ENCODE results near the gene MXD4.

MXD4 gene

GRCh38 chr4:2267841-2268240 lies 5.9 kb upstream of the MXD4 start:
- CTCF ChIA-PET, result interaction anchor here (0.6 kb wide), 1 partner anchor 89 kb away, joined by 3 read pairs; no protein-coding TSS in a partner anchor
- POLR2A ChIA-PET, result no interaction called here
- TF ChIP-seq FOXA1 (IDR thresholded peaks at IDR 0.05), result no peak
- no peak for TF ChIP-seq SUZ12 (IDR thresholded peaks at IDR 0.05)
- TF ChIP-seq L3MBTL2 (conservative IDR thresholded peaks at IDR 0.05), result no peak
- DNase-seq (ENCODE audit: extremely low spot score), result no peak

- CTCF ChIA-PET, result no interaction called here
- DNase-seq (ENCODE audit: extremely low spot score), result no peak
- TF ChIP-seq L3MBTL2 (conservative IDR thresholded peaks at IDR 0.05), result no peak
- TF ChIP-seq CTBP1 (IDR thresholded peaks at IDR 0.05; ENCODE audit: borderline replicate concordance), result no peak
- no peak for TF ChIP-seq ZNF384 (IDR thresholded peaks at IDR 0.05)
- no peak for TF ChIP-seq HDGF (IDR thresholded peaks at IDR 0.05; ENCODE audit: borderline replicate concordance)
- no peak for TF ChIP-seq FOXA1 (IDR thresholded peaks at IDR 0.05)
- TF ChIP-seq SUZ12 (IDR thresholded peaks at IDR 0.05), result no peak
- no peak for TF ChIP-seq ARNT (IDR thresholded peaks at IDR 0.05)
- POLR2A ChIA-PET, result no interaction called here
Observed at GRCh38 chr4:2267320-2267811, 5.5 kb upstream of the MXD4 start.

- ChIA-PET CTCF (no interaction called here), POLR2A (no interaction called here)
Observed at GRCh38 chr4:2266821-2267220, 4.9 kb upstream of the MXD4 start.

GRCh38 chr4:2266181-2266580 lies 4.3 kb upstream of the MXD4 start:
- CTCF ChIA-PET, result no interaction called here
- TF ChIP-seq SUZ12 (IDR thresholded peaks at IDR 0.05), result no peak
- TF ChIP-seq ELF4 (IDR thresholded peaks at IDR 0.05), result no peak
- TF ChIP-seq ZNF384 (IDR thresholded peaks at IDR 0.05), result no peak
- TF ChIP-seq FOXA1 (IDR thresholded peaks at IDR 0.05), result no peak
- no peak for TF ChIP-seq CTBP1 (IDR thresholded peaks at IDR 0.05; ENCODE audit: borderline replicate concordance)
- POLR2A ChIA-PET, result no interaction called here
- DNase-seq (ENCODE audit: extremely low spot score), result no peak

More at GRCh38 chr4:2266821-2267220, 4.9 kb upstream of the MXD4 start:
- TF ChIP-seq FOXM1 (IDR thresholded peaks at IDR 0.05; ENCODE audit: borderline replicate concordance) (no peak), L3MBTL2 (conservative IDR thresholded peaks at IDR 0.05) (no peak), SP1 (IDR thresholded peaks at IDR 0.05) (no peak), HDGF (IDR thresholded peaks at IDR 0.05; ENCODE audit: borderline replicate concordance) (no peak), FOXA1 (IDR thresholded peaks at IDR 0.05) (no peak), NFRKB (IDR thresholded peaks at IDR 0.05) (no peak), ELF4 (IDR thresholded peaks at IDR 0.05) (no peak), BHLHE40 (IDR thresholded peaks at IDR 0.05; ENCODE audit: borderline replicate concordance) (no peak), PKNOX1 (IDR thresholded peaks at IDR 0.05) (no peak), TARDBP (IDR thresholded peaks at IDR 0.05) (no peak), ZNF384 (IDR thresholded peaks at IDR 0.05) (no peak), FOXK2 (IDR thresholded peaks at IDR 0.05) (no peak), LEF1 (IDR thresholded peaks at IDR 0.05; ENCODE audit: borderline replicate concordance) (no peak)
- DNase-seq (ENCODE audit: extremely low spot score), result no peak

GRCh38 chr4:2265113-2266110 lies 3.5 kb upstream of the MXD4 start:
- CTCF ChIA-PET, result interaction anchor here (1.4 kb wide), 1 partner anchor 22 kb away, joined by 3 read pairs; no protein-coding TSS in a partner anchor
- no peak for DNase-seq (ENCODE audit: extremely low spot score)
- TF ChIP-seq SUZ12 (IDR thresholded peaks at IDR 0.05) (no peak), FOXK2 (IDR thresholded peaks at IDR 0.05) (no peak), CTBP1 (IDR thresholded peaks at IDR 0.05; ENCODE audit: borderline replicate concordance) (no peak), BHLHE40 (IDR thresholded peaks at IDR 0.05; ENCODE audit: borderline replicate concordance) (no peak), LEF1 (IDR thresholded peaks at IDR 0.05; ENCODE audit: borderline replicate concordance) (no peak), ELF4 (IDR thresholded peaks at IDR 0.05) (no peak), HDGF (IDR thresholded peaks at IDR 0.05; ENCODE audit: borderline replicate concordance) (no peak), FOXA1 (IDR thresholded peaks at IDR 0.05) (no peak), PKNOX1 (IDR thresholded peaks at IDR 0.05) (no peak), ZNF384 (IDR thresholded peaks at IDR 0.05) (no peak), L3MBTL2 (conservative IDR thresholded peaks at IDR 0.05) (no peak), ARNT (IDR thresholded peaks at IDR 0.05) (no peak), NFRKB (IDR thresholded peaks at IDR 0.05) (no peak), TARDBP (IDR thresholded peaks at IDR 0.05) (no peak), FOXM1 (IDR thresholded peaks at IDR 0.05; ENCODE audit: borderline replicate concordance) (no peak), SP1 (IDR thresholded peaks at IDR 0.05) (no peak)
- POLR2A ChIA-PET, result no interaction called here

- POLR2A ChIA-PET, result interaction anchor here (0.9 kb wide), 1 partner anchor 9 kb away, joined by 3 read pairs; no protein-coding TSS in a partner anchor
- CTCF ChIA-PET, result interaction anchor here (0.6 to 1.4 kb wide), 2 partner anchors 21 to 97 kb away, joined by 3 to 4 read pairs; no protein-coding TSS in a partner anchor
- no peak for TF ChIP-seq TARDBP (IDR thresholded peaks at IDR 0.05)
- no peak for TF ChIP-seq SP1 (IDR thresholded peaks at IDR 0.05)
- no peak for TF ChIP-seq FOXM1 (IDR thresholded peaks at IDR 0.05; ENCODE audit: borderline replicate concordance)
- TF ChIP-seq SUZ12 (IDR thresholded peaks at IDR 0.05), result no peak
- TF ChIP-seq BHLHE40 (IDR thresholded peaks at IDR 0.05; ENCODE audit: borderline replicate concordance), result no peak
- TF ChIP-seq L3MBTL2 (conservative IDR thresholded peaks at IDR 0.05), result no peak
- TF ChIP-seq ARNT (IDR thresholded peaks at IDR 0.05), result no peak
- TF ChIP-seq PKNOX1 (IDR thresholded peaks at IDR 0.05), result no peak
- no peak for TF ChIP-seq NFRKB (IDR thresholded peaks at IDR 0.05)
- no peak for TF ChIP-seq ZNF384 (IDR thresholded peaks at IDR 0.05)
- TF ChIP-seq FOXK2 (IDR thresholded peaks at IDR 0.05), result no peak
- no peak for TF ChIP-seq CTBP1 (IDR thresholded peaks at IDR 0.05; ENCODE audit: borderline replicate concordance)
- no peak for TF ChIP-seq HDGF (IDR thresholded peaks at IDR 0.05; ENCODE audit: borderline replicate concordance)
- TF ChIP-seq LEF1 (IDR thresholded peaks at IDR 0.05; ENCODE audit: borderline replicate concordance), result no peak
- no peak for TF ChIP-seq ELF4 (IDR thresholded peaks at IDR 0.05)
- no peak for TF ChIP-seq FOXA1 (IDR thresholded peaks at IDR 0.05)
- no peak for DNase-seq (ENCODE audit: extremely low spot score)
Observed at GRCh38 chr4:2264481-2265041, 2.7 kb upstream of the MXD4 start.
